H54 (cell line): ENCODE results near the gene UHRF1.
"Not testable (repeated sequence)": the region's sequence is repeated elsewhere in the genome, so short reads cannot be mapped to it uniquely, and the experiment has no call there.

ENCODE experiments used
- DNase-seq: peaks from one replicate; pipeline ENCODE4 v3.0.0; 2011; ENCODE audit warnings: low spot score, mixed read lengths; ENCODE audit not compliant: insufficient read length
- FAIRE-seq: peaks from 3 replicates; lab custom pipeline; 2011; peaks lifted over from hg19 to GRCh38; lab: Jason Lieb, UNC
- POLR2A ChIP-seq: IDR thresholded peaks from 2 replicates; pipeline ENCODE4 v1.6.1; 2011; ENCODE audit warnings: low read depth, mild to moderate bottlenecking, low read length

The UHRF1 gene

DNA sequence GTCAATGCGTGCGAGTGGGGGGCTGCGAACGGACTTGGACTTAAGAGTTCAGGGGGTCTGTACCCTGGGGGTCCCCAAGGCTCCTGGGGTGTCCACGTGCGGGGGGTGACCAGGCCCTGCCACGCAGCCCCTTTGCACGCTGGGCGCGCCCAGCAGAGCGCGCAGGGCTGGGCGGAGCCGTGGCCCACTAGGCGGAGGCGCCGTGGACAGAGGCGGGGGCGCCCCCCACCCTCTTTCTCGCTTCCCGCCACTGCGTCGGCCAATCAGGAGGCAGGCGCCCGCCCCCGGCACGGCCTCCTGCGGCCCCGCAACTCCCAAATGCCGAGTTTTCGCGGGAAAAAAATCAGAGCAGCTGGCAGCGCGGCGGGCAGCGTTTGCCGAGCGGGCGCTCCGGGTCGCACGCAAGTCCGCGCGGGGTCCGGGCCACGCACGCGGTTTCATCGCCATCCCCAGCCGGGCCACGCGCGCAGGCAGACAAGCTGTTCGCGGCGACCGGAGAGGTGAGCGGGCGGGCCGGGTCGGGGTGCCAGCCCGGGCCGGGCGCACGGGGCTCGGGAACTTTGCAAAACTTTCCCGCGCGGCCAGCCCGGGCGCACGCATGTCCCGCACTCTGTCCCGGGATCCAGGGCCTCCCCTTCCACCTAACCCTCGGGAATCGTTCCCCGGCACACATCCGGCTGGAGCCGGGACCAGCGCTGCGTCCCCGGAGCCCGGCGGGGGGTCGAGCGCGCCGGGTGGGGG, at the start of gene UHRF1:
Gene UHRF1 (plus strand): TSS at position 346 of the 741 bp plus-strand sequence. CDS start 1,385 bp downstream, outside the sequence.
- TF ChIP-seq POLR2A = peak; percentile 69
- FAIRE-seq (no peak), DNase-seq (peak; percentile 62)

DNA sequence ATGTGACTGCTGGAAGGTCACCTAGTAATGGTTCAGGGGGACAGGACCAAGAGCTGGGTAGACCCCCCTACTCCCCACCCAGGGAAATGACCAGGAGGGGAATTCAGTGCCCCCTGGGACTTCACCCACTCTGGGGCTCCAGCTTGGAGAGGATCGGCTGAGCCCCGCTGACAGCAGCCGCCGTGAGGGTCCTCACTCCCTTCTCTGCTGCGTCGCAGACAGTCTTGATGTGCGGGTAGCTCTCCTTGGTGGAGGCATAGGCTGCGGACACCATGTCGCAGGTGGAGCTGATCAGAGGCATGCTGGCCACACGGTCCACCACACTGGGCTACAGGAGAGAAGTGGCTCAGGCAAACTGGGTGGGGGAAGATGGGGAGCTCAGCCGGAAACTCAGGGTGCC, 49.6 kb upstream of the UHRF1 start:
- DNase-seq (no peak), FAIRE-seq (no peak)
- no peak for TF ChIP-seq POLR2A

- no peak for DNase-seq
- FAIRE-seq = no peak
- TF ChIP-seq POLR2A = no peak
Measured at GRCh38 chr19:4861147-4861546, 48.2 kb upstream of the UHRF1 start.

- DNase-seq (peak; percentile 36), FAIRE-seq (no peak)
- peak; percentile 24; the same call in 1 of the 2 replicates for TF ChIP-seq POLR2A
Measured at GRCh38 chr19:4866595-4867424, 42.5 kb upstream of the UHRF1 start.

GRCh38 chr19:4867534-4868285, 41.6 kb upstream of the UHRF1 start, which contains the start of gene PLIN3:
PLIN3 (minus strand) TSS chr19:4867667; CDS start chr19:4861394, 6,273 bp downstream.
- peak; percentile 77 for TF ChIP-seq POLR2A
- DNase-seq (peak; percentile 91), FAIRE-seq (no peak)

DNA sequence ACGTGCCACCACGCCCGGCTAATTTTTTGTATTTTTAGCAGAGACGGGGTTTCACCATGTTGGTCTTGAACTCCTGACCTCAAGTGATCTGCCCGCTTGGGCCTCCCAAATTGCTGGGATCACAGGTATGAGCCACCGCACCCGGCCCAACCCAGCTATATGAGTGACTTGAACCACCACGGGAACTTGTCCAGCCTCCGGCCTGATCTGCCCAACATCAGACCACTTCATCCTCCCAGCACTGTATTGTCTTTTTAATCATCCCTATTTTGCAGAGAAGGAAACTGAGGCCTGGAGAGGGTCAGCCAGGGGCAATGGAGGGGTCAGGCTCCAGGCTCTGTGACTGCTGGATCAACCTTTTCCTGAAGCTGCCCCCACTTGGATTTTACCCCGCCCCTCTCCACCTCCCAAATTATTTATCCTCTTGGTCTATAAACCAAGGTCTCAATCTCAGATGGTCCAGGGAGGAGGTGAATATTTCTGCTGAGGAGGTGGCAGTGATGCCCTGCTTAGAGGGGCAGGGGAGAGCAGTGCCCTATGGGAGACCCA, 40.9 kb upstream of the UHRF1 start:
- FAIRE-seq (no peak), DNase-seq (no peak)
- no peak for TF ChIP-seq POLR2A

- DNase-seq (peak; percentile 75), FAIRE-seq (peak; percentile 36)
- no peak for TF ChIP-seq POLR2A
Measured at GRCh38 chr19:4870025-4870700, 39.1 kb upstream of the UHRF1 start.

DNA sequence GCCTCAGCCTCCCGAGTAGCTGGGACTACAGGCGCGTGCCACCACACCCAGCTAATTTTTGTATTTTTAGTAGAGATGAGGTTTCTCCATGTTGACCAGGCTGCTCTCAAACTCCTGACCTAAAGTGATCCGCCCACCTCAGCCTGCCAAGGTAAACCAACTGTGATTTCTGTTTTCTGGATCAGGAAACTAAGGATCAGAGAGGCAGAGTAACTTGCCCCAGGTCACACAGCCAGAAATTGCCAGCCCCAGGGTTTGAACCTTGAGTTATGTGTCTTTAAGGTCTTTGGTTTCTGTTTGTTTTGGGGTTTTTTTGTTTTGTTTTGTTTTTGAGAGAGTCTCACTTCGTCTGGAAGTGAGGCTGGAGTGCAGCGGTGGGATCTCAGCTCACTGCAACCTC, 37.6 kb upstream of the UHRF1 start:
- FAIRE-seq = no peak
- TF ChIP-seq POLR2A = no peak
- no peak for DNase-seq

DNA sequence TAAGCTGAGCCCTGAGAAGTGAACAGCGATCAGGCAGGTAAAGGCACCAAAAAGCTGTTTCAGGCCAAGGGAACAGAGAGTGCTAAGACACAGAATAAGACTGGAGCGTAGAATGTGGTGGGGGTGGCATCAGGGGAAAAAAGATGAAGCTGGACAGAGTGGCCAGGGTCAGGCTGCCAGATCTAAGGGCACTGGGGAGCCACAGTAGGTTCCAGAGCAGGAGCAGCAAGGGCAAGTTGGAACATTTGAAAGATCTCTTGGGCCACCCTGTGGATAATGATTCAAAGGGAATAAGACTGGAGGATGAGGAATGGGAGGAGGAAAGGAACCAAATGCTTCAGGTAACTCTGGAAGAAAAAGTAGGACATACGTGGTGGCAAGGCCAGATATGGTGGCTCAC, 35.4 kb upstream of the UHRF1 start:
- DNase-seq = no peak
- FAIRE-seq = no peak
- TF ChIP-seq POLR2A = no peak

DNA sequence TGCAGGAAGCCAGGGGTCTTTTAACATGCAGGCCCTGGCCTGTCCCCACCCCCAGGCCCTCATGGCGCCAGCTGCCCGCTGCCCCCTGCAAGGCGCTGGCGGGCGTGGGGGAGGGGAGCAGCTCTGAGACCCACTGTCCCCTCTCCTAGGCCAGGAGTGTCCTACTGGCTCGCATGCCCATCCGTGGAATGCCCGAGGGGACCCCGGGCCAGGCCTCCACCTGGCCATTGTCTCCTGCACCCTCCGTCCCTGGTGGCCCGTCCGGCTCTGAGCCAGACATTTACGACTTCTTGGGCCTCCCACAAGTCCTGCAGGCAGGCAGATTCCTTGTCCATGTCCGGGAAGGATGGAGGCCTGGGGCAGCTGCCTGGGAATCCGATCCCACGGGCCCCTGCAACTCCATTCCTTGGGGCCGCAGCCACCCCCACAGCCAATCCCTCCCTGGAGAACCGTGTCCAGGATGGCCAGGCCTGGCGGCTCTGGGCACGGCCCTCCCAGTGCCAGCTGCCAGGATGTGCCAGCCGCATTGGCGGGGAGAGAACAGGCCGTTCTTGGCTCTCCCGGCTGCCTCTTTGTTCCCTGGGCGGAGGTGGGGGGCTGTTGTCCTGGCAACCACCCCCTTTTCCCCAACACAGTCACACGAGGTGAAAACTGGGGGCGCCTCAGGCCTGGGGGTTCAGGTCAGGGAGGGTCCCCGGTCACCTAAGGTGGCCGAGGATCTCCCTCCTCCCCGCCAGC, 31.4 kb upstream of the UHRF1 start:
- no peak for TF ChIP-seq POLR2A
- DNase-seq (no peak), FAIRE-seq (no peak)

GRCh38 chr19:4878491-4878968, 30.8 kb upstream of the UHRF1 start:
- no peak for TF ChIP-seq POLR2A
- DNase-seq (no peak), FAIRE-seq (no peak)

GRCh38 chr19:4879041-4879440, 30.3 kb upstream of the UHRF1 start:
- FAIRE-seq (no peak), DNase-seq (no peak)
- TF ChIP-seq POLR2A = no peak

GRCh38 chr19:4882874-4883273, 26.4 kb upstream of the UHRF1 start:
- not testable (repeated sequence) for FAIRE-seq, DNase-seq

DNA sequence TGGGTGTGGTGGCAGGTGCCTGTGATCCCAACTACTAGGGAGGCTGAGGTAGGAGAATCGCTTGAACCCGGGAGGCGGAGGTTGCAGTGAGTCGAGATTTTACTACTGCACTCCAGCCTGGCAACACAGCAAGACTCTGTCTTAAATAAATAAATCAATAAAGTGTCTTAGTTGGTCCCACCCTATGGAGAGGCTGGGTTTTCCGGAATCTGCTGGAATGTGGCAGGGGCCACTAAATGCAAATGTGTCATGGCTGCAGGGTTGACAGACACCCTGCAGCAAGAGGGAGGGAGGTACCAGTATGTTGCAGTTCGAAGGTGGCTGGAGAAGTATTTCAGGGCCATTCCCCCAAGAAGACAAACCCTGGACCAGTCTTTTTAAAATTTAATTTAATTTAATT, 24.3 kb upstream of the UHRF1 start:
- not testable (repeated sequence) for FAIRE-seq, DNase-seq

GRCh38 chr19:4887803-4888202, 21.5 kb upstream of the UHRF1 start:
- DNase-seq, FAIRE-seq: not testable (repeated sequence)
